ENCODE data around the gene RNF151.
"Not testable (repeated sequence)": the region's sequence is repeated elsewhere in the genome, so short reads cannot be mapped to it uniquely, and the experiment has no call there.

RNF151 gene

GRCh38 chr16:1939833-1940232 lies 26.8 kb upstream of the RNF151 start:
- DNase-seq: not testable (repeated sequence)

DNA sequence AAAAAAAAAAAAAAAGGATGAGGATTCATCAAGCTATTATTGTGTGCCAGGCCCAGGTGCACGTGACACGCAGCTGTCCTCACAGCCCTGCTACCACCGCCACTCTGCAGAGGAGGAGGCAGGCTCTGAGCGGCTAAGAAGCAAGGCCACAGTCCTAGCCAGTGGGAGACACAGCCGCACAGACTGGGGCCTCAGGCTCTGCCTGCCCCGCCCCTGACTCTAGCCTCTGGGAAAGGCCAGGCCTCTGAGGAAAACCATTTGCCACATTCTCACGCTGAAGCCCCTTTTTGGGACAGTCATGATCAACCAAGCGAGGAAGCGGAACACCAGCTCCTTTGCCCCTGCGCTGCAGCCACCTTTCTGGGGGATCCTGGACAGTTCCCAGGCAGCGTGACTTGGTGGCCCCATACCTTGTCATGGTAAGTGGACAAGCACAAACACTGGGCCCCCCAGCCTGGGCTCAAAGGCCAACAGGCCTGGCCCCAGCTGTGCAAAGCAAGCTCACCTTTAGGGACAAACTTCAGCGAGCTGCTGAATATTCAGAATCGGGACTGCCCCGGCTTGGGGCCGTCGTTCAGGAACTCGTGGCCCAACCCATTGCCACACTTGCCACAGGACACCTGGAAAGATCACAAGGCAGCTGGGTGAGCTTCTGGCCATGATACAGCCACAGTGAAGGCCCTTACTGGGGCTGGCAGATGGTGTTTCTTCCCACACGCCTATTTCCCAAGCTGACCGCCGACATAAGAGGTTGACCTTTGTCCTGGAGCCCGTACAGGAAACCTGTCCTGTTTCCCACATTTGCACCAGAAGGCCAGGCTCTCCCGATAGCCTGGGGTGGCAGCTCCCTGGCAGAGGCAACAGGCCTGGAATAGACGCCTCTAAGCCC lies 26.1 kb upstream of the RNF151 start:
- no peak for DNase-seq

DNA sequence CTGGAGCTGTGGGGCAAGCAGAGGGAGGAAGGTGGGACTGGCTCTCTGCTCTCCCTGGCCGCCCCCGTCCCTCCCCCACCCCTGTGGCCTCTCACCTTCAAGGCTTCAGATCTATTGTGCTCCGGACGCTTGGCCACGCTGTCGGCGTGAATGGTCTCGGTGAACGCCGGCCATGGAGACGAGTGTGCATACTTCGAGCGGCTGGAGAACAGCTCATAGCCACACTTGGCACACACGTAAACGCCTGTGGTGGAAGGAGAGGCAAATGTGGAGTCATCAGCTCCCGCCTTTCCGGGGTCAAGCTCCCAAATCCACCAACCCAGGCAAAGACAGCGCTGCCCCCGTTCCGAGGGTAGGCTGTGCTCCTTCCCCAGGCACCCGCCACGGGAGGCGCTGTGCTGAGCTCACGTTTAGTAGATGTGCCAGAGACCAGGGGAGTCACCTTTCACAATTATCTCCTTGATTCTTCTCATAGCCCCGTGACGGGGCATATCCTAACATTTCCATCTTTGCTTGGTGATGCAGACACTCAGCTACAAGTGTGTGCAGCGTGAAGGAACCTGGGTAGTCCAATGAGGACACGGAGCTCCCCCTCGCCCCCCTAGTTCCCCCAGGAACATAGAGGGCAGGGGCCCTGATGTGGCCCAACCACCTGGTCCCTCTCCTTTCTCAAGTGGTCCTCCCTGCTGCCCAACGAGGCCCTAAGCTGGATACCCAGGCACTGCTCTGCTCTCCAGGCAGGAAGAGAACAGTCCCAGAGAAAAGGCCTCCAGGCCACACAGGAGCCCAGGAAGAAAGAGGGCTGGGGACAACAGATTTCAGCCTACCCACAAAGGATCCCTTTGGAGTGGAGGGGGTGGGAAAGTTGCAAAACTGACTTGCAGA lies 25.3 kb upstream of the RNF151 start:
- peak; percentile 46 for DNase-seq

- no peak for DNase-seq
Observed at GRCh38 chr16:1942047-1942809, 24.4 kb upstream of the RNF151 start.

- peak; percentile 98 for DNase-seq
Observed at GRCh38 chr16:1942810-1943726, 23.6 kb upstream of the RNF151 start, which contains the start of gene MSRB1. TSS of gene MSRB1 (minus strand) at chr16:1943199. CDS start at chr16:1943156, 43 bp downstream.

DNA sequence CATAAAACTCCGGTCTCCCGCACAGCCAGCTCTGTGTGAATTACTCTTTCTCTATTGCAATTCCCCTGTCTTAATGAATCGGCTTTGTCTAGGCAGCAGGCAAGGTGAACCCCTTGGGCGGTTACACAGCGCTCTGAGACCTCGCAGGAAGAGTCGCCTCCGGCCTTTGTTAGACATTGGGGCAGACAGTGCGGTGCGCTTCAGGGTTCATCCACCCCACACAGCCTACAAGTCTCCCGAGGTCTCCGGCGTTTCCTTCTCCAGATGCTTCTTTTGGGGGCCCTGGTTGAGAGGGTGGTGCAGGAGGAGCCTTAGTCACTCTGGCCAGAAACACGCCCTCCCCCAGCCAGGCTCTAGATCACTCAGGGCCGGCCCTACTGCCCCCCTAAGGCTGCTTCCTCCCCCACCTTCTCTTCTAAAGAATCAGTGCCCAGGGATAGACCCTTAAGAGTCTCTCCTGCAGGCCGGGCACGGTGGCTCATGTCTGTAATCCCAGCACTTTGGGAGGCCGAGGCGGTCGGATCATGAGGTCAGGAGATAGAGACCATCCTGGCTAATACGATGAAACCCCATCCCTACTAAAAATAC lies 21.9 kb upstream of the RNF151 start:
- no peak for DNase-seq

GRCh38 chr16:1945559-1946391 lies 20.9 kb upstream of the RNF151 start:
- DNase-seq: no peak

DNA sequence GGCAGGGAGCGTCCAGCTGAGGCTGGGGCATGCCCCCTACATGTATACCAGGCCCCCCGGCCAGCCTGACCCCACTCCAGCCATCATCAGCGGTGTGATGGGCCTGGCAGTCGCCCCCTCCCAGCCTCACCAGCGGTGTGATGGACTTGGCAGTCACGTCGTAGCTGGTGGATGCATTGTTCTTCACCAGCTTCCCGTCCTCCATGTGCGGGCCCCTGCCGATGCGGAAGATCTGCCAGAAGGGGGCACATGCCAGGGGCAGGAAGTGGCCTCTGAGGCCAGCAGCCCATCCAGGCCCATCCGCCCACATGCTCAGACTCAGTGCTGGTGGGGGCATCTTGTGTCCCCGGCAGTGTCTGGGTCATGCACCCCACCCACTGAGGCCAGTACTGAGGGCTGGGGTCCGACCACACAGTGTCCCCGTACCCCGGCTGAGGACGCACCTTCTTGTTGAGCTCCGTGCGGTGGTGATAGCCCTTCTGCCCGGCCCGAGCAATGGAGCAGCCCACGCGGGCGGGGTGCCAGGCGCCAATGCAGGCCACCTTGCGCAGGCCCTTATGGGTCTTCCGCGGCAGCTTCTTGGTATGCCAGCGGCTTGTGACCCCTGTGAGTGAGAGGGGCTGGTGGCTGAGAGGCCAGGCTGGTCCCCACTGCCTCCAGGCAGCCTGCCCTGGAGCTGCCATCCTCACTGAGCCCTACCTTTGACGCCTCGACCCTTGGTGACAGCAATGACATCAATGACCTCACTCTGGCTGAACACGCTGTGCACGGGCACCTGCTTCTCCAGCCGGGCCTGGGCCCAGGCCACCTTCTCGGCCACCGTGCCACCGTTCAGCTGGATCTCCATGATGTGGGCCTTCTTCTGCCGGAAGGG lies 19.9 kb upstream of the RNF151 start:
- no peak for DNase-seq

DNA sequence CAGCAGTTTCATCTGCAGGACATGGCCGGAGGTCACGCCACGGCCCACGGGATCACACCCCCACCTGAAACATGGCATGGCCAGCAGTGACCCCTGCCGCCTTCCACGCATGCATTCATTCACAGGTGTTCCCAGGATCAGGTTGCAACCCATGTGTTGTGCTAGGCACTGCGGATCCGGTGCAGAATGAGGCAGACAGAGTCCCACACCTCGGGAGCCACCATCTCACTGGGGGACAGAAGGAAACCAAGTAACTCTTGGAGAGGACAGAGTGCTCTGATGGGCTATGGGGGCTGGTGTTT lies 19.3 kb upstream of the RNF151 start:
- no peak for DNase-seq

- DNase-seq: no peak
Observed at GRCh38 chr16:1949507-1949906, 17.1 kb upstream of the RNF151 start.

- DNase-seq: no peak
Observed at GRCh38 chr16:1950047-1950446, 16.6 kb upstream of the RNF151 start.

- DNase-seq: no peak
Observed at GRCh38 chr16:1950559-1950958, 16.1 kb upstream of the RNF151 start.

DNA sequence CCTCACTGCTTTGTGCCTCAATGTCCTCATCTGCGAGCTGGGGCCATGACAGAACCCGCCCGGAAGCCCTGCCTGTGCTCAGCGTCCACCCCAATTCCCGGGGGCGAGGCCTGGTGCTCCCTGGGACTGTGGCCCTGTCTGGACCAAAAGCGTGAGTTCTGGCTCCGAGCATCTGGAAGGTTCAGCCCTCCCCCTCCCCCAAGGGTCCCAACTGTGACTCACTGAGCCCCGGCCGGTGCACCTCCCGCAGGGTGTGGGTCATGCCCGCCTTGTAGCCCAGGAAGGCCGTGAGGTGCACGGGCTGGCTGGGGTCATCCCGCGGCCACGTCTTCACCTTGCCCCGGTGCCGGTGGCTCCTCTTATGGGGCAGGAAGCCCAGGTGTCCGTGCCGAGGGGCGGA lies 12.9 kb upstream of the RNF151 start:
- DNase-seq: no peak

GRCh38 chr16:1957434-1958142 lies 9.1 kb upstream of the RNF151 start:
- not testable (repeated sequence) for DNase-seq

DNA sequence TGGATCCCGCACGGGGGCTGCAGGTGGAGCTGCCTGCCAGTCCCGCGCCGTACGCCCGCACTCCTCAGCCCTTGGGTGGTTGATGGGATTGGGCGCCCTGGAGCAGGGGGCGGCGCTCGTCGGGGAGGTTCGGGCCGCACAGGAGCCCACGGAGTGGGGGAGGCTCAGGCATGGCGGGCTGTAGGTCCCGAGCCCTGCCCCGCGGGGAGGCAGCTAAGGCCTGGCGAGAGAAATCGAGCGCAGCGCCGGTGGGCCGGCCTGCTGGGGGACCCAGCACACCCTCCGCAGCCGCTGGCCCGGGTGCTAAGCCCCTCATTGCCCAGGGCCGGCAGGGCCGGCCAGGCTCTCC lies 8.5 kb upstream of the RNF151 start:
- DNase-seq: not testable (repeated sequence)

GRCh38 chr16:1958715-1959268 lies 7.9 kb upstream of the RNF151 start:
- DNase-seq: no peak

DNA sequence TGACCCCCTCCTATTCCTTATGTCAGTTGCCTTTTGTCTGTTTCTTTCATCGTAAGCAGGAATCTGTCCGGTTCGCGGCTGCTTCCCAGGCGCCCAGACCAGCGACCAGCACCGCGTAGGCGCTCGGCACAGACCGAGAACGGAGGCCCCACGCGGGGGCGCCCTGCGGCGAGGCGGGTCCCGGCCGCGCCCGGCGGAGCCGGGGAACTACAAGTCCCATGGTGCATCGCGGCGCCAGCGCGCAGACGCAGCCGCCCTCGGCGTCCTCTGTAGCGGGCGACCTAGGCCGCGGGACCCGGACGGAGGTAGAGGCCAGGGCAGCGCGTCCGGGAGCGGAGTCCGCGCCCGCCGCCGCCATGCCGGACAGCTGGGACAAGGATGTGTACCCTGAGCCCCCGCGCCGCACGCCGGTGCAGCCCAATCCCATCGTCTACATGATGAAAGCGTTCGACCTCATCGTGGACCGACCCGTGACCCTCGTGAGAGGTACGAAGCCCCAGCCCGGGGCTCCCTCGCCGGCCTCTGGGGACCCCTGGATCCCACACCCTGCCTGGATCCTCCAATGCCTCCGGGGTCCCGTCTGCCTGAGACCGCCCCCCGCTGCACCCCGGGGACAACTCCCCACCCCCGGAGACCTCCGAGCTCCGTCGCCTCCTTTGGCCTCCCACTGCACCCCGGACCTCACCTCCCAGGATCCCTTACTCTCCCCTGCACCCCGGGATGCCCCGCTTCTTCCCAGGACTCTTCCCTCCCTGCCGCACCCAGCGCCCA lies 7.2 kb upstream of the RNF151 start, which contains the start of gene NDUFB10:
TSS of gene NDUFB10 (plus strand) at position 270 of the 771 bp plus-strand sequence. CDS start at position 357, 87 bp downstream.
- peak; percentile 87 for DNase-seq
